ENCODE results near the gene FBXL17. TPM values are rescaled to one million over a fixed set of nuclear protein-coding genes. Genes with fewer than 3 reads are reported as not detected.
A peak's percentile ranks its signal among the peaks of the same experiment; 100 is the strongest.

The FBXL17 gene
- total and polyA plus RNA-seq, 2 of the 4 experiments (the other 2 are of a cell fraction): 3.9 to 8.1 TPM

GRCh38 chr5:108341866-108342265 is 40.0 kb downstream of the FBXL17 start:
- Histone ChIP-seq H3K14ac (replicated peaks; ENCODE audit: low read depth, low read length) (no peak overlapping the region; the same call in 1 of the 2 replicates), H2BK20ac (ENCODE audit: low read depth, low read length) (no peak overlapping the region), H2BK15ac (ENCODE audit: low read depth, low read length) (no peak overlapping the region), H3K79me1 (ENCODE audit: low read depth in 1 of 2, low read length in 2 of 2) (no peaks in the 10 kb centered on the region), H3K4me2 (ENCODE audit: low read depth, low read length) (no peak overlapping the region; the same call in 1 of the 2 replicates), H3K9me3 (ENCODE audit: control insufficient read depth, insufficient read depth, low read length) (no peaks in the 10 kb centered on the region), H4K5ac (ENCODE audit: low read depth, low read length) (no peak overlapping the region), H4K20me1 (ENCODE audit: insufficient read depth, low read length) (no peaks in the 10 kb centered on the region), H3K27ac (ENCODE audit: insufficient read depth, low read length) (no peak overlapping the region), H3K9me1 (ENCODE audit: insufficient read depth, low read length) (no peaks in the 10 kb centered on the region), H3K4ac (ENCODE audit: low read depth, low read length) (no peak overlapping the region), H3K27me3 (ENCODE audit: control insufficient read depth, insufficient read depth, low read length) (no peaks in the 10 kb centered on the region), H3K56ac (ENCODE audit: extremely low read depth, insufficient read depth, low read length) (no peak overlapping the region), H4K91ac (ENCODE audit: insufficient read depth, low read depth, low read length) (no peak overlapping the region), H2BK5ac (ENCODE audit: low read depth, low read length, poor library complexity, severe bottlenecking) (no peak overlapping the region), H3K36me3 (ENCODE audit: control insufficient read depth, insufficient read depth, low read length) (no peaks in the 10 kb centered on the region; the same call in 1 of the 2 replicates), H3K4me3 (ENCODE audit: insufficient read depth, low read depth, low read length) (no peak overlapping the region), H2AFZ (replicated peaks; ENCODE audit: low read length, poor library complexity) (no peak overlapping the region), H3K18ac (ENCODE audit: low read depth, low read length) (no peak overlapping the region), H3K4me1 (ENCODE audit: control insufficient read depth, insufficient read depth, low read length) (no peaks in the 10 kb centered on the region), H2BK120ac (ENCODE audit: low read depth, low read length) (no peak overlapping the region), H2AK5ac (ENCODE audit: low read depth, low read length) (no peak overlapping the region), H3K9ac (ENCODE audit: low read depth, low read length) (no peak overlapping the region), H2AK9ac (replicated peaks; ENCODE audit: low read depth, low read length, poor library complexity) (no peak overlapping the region), H3K23ac (ENCODE audit: low read depth, low read length) (no peak overlapping the region), H4K8ac (ENCODE audit: low read depth in 2 of 2, low read length in 2 of 2) (no peak overlapping the region)
- intact Hi-C loops (cut with micrococcal nuclease) (no loop called here), in situ Hi-C loops (cut with MboI; ENCODE audit: low sequenced_read_pairs) (loop anchor here (5.0 to 10.0 kb wide), 2 partner anchors 85 to 187 kb away; no protein-coding TSS in a partner anchor), dilution Hi-C loops (cut with HindIII; ENCODE audit: low sequenced_read_pairs, unreplicated experiment) (no loop called here)
- DNase-seq (peak; percentile 3), ATAC-seq (ENCODE audit: low read depth) (no peak)
- TF ChIP-seq RFX5 (IDR thresholded peaks at IDR 0.05; ENCODE audit: low read depth, low read length): no peak
- no peak for TF ChIP-seq CHD1 (IDR thresholded peaks at IDR 0.05; ENCODE audit: low read depth, low read length)
- no peak for TF ChIP-seq ELK1 (IDR thresholded peaks at IDR 0.05; ENCODE audit: borderline replicate concordance, low read depth, low read length)
- TF ChIP-seq SMC3 (IDR thresholded peaks at IDR 0.05; ENCODE audit: low read depth, low read length): no peak
- ChIA-PET POLR2A (ENCODE audit: unreplicated experiment) (no interaction called here), CTCF (no interaction called here)
- WGBS, 2 experiments (ENCODE audit: extremely low coverage in 2 of 2, insufficient read length in 1 of 2): no CpG with 5 or more reads among the region's 1 CpG
- no TSS peak for BruUV-seq (replicated peaks)

Measured in IMR-90 (cell line).